Stimulated activated CD4-positive, alpha-beta T cell treated with anti-CD3 and anti-CD28 coated beads, Interleukin-15, amount 100 ng/mL, for 24 hours (primary cell): Measurements from ENCODE around the gene FAM186B.

ENCODE experiments used
- DNase-seq: peaks from one replicate; pipeline ENCODE4 v3.0.0-alpha.2; 2020

FAM186B gene

GRCh38 chr12:49609059-49609874 is 3.8 kb upstream of the FAM186B start:
- no peak for DNase-seq

- no peak for DNase-seq
These were observed 583 bp downstream of the FAM186B start for GRCh38 chr12:49604856-49605255.

DNA sequence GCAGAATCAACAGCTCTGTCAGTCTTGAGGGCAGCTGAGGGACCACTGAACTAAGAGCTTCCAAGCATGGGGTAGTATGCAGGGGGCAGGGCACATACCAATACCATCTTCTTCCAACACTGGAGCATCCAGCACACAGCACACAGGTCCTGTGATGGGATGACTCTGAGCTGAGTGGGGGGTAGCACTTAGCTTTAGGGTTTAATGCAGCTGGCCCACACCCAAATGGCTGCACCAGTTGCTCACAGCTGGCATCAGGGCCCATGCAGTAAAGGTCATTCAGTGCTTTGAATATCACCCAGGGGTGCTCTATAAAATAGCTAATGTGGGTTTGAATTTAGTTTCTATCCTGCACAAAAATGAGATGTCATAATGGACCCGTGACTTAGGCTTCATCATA is 1.7 kb downstream of the FAM186B start:
- no peak for DNase-seq

- no peak for DNase-seq
These were observed 5.5 kb downstream of the FAM186B start for GRCh38 chr12:49599961-49600360.

GRCh38 chr12:49598527-49598926 is 6.9 kb downstream of the FAM186B start:
- DNase-seq: no peak

- DNase-seq: no peak
These were observed 16.5 kb downstream of the FAM186B start for GRCh38 chr12:49588721-49589516.

GRCh38 chr12:49588281-49588680 is 17.2 kb downstream of the FAM186B start:
- no peak for DNase-seq

- no peak for DNase-seq
These were observed 18.1 kb downstream of the FAM186B start for GRCh38 chr12:49587174-49587908.

GRCh38 chr12:49585477-49586459 is 19.7 kb downstream of the FAM186B start:
- no peak for DNase-seq

- DNase-seq: no peak
These were observed 20.8 kb downstream of the FAM186B start for GRCh38 chr12:49584591-49584990.

- DNase-seq: no peak
These were observed 21.9 kb downstream of the FAM186B start for GRCh38 chr12:49583366-49584094.

GRCh38 chr12:49582850-49583249 is 22.6 kb downstream of the FAM186B start:
- no peak for DNase-seq

- DNase-seq: no peak
These were observed 23.2 kb downstream of the FAM186B start for GRCh38 chr12:49582201-49582600.

DNA sequence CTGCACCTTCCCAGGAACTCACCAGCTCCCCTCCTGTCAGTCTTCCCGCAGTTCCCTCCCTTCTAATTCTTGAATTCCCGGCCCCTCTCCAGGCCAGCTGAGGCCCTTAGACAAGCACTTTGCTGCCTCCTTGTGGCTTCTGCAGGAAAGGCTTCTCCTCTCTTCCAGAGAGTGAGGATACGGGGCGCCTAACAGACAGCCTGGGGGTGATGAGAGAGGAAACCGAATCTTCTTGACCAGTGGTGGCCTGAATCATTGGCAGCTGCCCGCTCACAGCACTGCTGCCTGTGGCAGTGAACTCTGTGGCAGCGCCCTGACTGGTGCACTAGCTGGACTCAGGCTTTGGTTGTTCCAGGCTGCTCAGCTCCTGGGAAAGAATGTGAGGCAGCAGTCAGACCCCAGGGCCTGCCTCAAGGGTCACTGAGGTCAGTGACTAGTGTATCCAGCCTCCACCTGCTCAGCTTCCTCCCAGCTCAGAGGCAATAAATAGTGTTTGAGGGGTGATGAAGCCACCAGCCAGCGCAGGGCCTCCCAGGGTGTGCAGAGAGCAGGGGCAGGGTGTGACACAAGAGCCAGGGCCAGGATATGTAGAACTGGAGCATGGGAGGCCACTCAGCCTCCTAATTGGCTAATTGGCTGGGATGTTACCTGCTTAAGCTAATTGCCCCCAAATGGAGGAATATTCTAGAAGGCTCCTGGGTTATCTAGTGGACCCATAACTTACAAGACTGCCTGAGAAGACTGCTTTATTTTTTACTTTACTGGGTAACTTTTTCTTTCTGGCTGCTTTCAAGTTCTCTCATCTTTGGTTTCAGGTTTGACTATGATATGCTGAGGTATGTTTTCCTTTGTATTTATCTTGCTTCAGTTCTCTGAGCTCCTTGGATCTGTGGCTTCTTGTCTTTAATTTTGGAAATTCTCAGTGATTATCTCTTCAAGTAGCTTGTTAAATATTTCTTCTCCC is 24.6 kb downstream of the FAM186B start:
- DNase-seq: peak; percentile 66

- DNase-seq: no peak
These were observed 26.8 kb downstream of the FAM186B start for GRCh38 chr12:49578471-49579112.

DNA sequence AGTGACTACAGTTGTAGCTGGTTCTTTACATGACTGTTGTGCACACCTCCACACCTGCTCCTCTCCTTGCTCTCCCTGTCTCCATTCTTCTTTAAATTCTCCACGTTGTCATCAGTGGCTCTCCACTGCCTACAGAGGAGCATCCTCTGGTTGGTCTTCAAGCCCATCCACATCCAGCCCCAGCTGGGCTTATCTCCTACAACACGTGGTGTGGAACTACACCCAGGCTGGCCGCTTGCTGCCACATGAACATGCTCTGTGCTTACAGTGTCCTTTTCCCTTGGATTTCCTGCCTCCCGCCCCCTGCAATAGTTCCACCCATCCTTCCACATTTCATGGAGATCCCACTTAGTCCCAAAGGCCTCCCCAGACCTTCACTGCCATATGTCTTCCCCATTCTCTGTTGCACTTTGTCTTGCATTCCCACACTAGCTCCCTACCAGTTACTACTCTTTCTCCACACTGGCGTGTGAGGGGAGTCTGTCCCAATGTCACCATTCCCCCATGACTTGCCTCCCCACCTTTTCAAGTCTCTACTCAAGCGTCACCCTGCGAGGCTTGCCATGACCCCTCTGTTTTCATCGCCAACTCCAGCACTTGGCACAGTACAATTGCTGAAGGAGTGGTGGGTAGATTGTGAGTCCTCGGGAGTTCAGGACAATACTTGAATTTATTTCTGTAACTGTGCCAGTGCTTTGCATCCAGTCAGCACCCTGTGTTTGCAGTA is 27.7 kb downstream of the FAM186B start:
- no peak for DNase-seq

- DNase-seq: no peak
These were observed 36.8 kb downstream of the FAM186B start for GRCh38 chr12:49568442-49569162.
